IPS-NIHi7 (cell line): Measurements from ENCODE around the gene CENPT.
A peak's percentile ranks its signal among the peaks of the same experiment; 100 is the strongest.

Source experiments
- DNase-seq: peaks from one replicate; pipeline ENCODE4 v3.0.0; 2012; ENCODE audit warnings: mixed read lengths; ENCODE audit errors: extremely low spot score

CENPT gene

GRCh38 chr16:67847064-67847861 lies at the start of gene CENPT:
Gene CENPT, minus strand, starts transcription at chr16:67847693. Its CDS starts 13,834 bp downstream, at chr16:67833859.
- no peak for DNase-seq

GRCh38 chr16:67897231-67897630 lies 49.7 kb upstream of the CENPT start:
- DNase-seq, result no peak

GRCh38 chr16:67893743-67894399 lies 46.4 kb upstream of the CENPT start:
- peak; percentile 51 for DNase-seq

DNA sequence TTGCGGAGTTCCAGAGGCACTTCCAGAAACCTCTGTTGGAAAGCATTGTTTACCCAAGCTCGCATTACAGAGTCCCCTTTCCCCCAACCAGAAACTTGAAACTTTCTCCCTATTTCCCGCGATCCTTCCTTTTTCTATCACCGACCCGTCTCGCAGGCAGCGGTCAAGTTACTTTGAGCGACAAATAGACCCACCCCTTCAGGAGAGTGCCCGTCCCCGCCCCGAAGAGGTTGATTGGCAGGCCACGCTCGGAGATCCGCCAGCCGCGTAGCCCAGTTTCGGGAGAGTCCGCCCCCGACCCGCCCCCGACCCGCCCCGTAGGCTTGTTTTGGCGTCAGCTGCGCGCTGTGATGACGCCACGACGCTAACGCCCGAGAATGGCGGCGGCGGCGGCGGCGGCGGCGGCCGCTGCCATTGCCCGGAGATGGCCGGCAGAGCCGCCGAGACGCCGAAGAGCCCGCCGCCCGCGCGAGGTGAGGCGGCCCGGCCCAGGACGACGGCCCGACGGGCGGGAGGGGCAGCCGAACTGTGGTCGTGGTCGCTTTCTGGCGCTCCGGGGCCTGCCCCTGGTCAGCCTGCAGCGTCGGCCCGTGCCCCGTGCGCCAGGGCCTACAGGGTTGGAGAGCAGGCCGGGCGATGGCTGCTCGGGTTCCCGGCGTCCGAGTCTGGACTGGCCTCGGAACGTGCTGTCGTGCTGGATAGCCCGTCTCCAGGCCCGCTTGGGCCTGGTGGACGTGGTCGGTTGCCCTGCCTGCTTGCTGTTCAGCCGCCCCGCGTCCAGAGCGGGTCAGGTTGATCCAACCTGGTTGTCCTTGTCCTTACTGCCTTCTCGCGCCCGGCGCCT lies 45.6 kb upstream of the CENPT start, which contains the start of gene PSKH1:
PSKH1 (plus strand) TSS at position 356 of the 844 bp plus-strand sequence. CDS start 15,496 bp downstream, outside the sequence.
- DNase-seq, result peak; percentile 100

DNA sequence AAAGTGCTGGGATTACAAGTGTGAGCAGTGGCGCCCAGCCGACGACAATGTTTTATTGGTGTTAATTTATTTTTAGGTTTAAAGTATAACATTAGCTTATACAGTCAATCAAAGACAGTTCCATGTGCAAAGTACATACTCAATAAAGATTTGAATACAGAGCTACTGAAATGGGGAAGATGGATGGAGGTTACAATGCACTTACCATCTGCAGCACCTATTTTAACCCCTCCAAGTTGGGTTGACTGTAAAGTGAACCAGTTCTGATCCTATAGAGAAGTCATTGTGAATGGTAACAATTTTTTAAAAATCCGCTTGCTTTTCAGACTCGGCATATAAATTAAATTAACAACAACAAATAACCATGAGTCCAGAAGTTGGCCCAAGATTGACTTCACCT lies 44.9 kb upstream of the CENPT start:
- DNase-seq, result no peak

DNA sequence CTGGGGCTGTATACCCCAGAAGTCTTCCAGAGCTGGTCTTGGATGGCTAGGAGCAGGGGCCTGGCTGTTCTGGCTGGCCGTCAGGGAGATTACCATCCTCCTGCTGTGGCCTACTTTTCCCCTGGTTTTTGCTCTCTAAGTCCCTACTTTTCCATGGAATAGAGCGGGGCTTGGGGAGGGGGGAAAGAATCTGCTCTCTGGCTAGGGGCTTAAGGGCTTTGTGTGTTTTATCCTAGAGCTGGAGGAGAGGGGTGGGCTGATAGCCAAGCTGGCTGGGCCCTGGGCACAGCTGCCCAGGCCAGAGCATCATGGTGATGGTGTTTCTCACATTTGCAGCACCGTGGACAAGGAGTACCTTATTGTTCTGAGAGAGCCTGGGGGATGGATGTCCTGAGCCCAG lies 40.8 kb upstream of the CENPT start:
- DNase-seq, result no peak

DNA sequence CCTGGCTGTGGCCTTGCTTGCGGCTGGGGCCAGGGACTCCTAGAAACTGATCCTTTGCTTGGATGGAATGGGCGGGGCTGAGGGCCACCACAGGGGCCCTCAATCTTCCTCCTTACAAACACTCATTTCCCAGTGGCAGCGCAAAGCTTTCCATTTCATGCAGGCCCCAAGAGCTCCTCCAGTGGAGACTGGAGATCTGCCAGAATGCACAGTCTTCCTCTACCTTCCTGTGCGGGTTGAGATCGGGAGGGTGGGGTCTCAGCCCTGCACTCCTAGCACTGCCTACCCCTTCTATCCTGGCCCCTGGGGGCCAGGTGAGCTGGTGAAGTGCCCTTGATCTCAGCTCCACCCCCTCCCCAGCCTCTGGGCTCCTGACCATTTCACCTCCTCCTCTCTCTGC lies 38.9 kb upstream of the CENPT start:
- no peak for DNase-seq

GRCh38 chr16:67885976-67886375 lies 38.5 kb upstream of the CENPT start:
- no peak for DNase-seq

DNA sequence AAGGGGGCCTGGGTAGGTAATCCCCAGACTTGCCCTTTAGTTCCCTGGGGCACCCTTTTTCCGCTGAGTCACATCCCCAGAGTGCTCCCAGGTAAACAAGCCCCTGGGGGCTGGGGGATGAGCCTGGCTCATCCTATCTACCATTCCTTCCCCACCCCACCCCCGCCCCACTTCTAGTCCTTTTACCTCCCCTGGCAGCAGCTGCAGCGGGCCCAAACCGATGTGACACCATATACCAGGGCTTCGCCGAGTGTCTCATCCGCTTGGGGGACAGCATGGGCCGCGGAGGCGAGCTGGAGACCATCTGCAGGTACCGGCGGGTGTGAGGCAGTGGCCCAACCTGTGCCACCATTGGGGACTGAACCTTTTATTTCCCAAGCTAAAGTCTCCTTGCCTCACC lies 38.1 kb upstream of the CENPT start:
- DNase-seq, result no peak

DNA sequence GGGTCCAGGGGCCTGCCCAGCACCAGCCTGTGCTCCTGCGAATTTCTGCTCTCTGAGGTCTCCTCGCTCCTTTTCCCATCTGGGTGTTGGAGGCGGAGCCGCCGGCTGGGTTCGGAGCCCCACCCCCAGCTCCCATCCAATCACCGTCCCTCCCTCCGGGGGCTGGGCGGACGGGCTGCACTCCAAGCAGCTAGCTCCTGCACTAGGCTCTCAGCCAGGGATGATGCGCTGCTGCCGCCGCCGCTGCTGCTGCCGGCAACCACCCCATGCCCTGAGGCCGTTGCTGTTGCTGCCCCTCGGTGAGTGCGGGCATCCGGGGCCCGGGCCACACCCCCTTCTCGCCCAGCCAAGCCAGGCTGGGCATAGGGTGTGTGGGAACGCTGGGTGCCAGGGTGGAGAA lies 37.2 kb upstream of the CENPT start, which contains the start of gene NRN1L:
NRN1L (plus strand) TSS at position 202 of the 400 bp plus-strand sequence; CDS start at position 221, 19 bp downstream.
- peak; percentile 97 for DNase-seq

GRCh38 chr16:67883872-67884261 lies 36.4 kb upstream of the CENPT start:
- peak; percentile 86 for DNase-seq

DNA sequence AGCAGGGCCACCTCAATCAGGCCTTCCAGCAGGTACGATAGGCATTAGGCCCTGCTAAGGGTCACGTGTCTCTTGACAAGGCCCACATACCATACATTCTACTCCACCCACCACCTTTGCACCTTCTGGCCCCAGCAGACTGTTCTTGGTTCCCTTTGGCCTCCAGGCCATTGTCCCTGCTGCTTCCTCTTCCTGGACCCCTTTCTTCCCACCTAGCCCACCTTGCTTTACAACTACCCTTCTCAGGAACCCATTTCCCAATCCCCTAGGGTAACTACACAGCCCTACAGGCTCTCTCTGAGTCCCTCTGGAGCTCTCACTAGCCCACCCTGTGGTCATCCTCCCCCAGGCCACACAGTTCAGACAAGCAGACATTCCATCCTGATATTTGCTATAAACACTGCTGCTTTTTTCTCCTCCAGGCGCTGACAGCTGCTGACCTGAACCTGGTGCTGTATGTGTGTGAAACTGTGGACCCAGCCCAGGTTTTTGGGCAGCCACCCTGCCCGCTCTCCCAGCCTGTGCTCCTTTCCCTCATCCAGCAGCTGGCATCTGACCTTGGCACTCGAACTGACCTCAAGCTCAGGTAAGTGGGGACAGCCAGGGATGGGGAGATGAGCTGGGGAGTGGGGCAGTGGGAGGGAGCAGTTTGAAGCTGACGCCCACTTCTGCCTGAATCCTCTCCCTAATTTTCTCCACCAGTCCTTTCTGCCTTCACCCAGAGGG lies 35.8 kb upstream of the CENPT start:
- no peak for DNase-seq

DNA sequence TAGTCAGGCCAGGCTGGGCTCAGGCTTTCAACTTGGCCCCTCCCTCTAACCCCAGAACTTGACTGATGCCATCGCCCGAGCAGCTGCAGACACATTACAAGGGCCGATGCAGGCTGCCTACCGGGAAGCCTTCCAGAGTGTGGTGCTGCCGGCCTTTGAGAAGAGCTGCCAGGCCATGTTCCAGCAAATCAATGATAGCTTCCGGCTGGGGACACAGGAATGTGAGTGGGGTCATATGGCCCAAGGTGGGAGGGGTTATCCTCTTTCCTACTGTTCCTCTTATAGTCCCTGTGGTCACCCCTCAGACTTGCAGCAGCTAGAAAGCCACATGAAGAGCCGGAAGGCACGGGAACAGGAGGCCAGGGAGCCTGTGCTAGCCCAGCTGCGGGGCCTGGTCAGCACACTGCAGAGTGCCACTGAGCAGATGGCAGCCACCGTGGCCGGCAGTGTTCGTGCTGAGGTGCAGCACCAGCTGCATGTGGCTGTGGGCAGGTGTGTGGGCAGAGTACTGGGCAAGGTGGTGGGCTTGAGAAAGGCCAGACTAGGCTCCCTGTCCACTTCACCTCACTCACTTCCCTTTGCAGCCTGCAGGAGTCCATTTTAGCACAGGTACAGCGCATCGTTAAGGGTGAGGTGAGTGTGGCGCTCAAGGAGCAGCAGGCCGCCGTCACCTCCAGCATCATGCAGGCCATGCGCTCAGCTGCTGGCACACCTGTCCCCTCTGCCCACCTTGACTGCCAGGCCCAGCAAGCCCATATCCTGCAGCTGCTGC lies 35.1 kb upstream of the CENPT start:
- no peak for DNase-seq

- DNase-seq, result no peak
Measured at GRCh38 chr16:67881621-67882161, 34.2 kb upstream of the CENPT start.

DNA sequence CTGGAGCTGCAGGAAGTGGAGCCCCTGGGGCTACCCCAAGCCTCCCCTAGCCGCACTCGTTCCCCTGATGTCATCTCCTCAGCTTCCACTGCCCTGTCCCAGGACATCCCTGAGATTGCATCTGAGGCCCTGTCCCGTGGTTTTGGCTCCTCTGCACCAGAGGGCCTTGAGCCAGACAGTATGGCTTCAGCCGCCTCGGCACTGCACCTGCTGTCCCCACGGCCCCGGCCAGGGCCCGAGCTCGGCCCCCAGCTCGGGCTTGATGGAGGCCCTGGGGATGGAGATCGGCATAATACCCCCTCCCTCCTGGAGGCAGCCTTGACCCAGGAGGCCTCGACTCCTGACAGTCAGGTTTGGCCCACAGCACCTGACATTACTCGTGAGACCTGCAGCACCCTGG lies 33.1 kb upstream of the CENPT start:
- DNase-seq, result no peak

GRCh38 chr16:67879936-67880335 lies 32.4 kb upstream of the CENPT start:
- DNase-seq, result no peak

DNA sequence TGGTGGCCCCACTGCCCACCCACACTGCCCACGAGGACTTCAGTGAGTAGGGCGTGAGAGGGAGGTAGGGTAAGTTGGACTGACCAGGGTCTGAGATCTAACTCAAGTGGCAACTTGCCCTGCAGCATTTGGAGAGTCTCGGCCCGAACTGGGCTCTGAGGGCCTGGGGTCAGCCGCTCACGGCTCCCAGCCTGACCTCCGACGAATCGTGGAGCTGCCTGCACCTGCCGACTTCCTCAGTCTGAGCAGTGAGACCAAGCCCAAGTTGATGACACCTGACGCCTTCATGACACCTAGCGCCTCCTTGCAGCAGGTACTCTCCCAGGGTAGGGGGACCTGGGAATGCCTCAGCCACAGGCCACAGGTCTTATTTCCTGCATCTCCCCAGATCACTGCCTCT lies 32.0 kb upstream of the CENPT start:
- DNase-seq, result no peak

- no peak for DNase-seq
Measured at GRCh38 chr16:67878846-67879245, 31.4 kb upstream of the CENPT start.

GRCh38 chr16:67878232-67878631 lies 30.7 kb upstream of the CENPT start:
- DNase-seq, result no peak

- no peak for DNase-seq
Measured at GRCh38 chr16:67877064-67877463, 29.6 kb upstream of the CENPT start.
